ENCODE measurements around the gene PSD4. TPM values are rescaled to one million over a fixed set of nuclear protein-coding genes. Genes with fewer than 3 reads are reported as not detected.

PSD4 gene
- total RNA-seq, 1 donor: 4.7 TPM

DNA sequence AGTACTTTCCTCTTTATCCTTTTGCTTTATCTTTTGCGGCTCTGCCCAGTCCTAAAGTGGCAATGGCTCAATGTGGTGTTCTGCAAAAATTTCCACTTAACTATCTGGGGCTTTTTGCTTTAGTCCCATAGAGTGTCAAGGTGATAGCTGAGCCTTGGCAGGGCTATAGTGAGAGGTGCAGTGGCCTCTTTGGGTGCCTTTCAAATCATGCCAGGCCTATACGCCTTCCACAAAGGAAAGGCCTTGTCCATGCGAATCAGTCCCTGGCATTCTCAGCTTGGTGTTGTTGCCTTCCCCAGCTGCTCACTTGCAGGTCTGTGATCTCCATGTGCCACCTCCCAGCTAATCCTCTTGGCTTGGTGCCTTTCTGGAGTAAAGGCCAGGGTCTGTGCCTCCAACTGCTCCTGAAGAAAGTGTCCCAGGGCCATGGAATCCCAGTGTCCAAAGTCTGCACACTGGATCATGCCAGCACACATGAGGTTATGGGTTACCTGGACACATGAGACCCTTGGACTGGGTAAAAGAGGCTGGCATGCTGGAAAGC lies 78.3 kb downstream of the PSD4 start:
- H3K4me3 ChIP-seq (ENCODE audit: low read depth, low read length): no peak overlapping the region
- TF ChIP-seq, protein P1, sequence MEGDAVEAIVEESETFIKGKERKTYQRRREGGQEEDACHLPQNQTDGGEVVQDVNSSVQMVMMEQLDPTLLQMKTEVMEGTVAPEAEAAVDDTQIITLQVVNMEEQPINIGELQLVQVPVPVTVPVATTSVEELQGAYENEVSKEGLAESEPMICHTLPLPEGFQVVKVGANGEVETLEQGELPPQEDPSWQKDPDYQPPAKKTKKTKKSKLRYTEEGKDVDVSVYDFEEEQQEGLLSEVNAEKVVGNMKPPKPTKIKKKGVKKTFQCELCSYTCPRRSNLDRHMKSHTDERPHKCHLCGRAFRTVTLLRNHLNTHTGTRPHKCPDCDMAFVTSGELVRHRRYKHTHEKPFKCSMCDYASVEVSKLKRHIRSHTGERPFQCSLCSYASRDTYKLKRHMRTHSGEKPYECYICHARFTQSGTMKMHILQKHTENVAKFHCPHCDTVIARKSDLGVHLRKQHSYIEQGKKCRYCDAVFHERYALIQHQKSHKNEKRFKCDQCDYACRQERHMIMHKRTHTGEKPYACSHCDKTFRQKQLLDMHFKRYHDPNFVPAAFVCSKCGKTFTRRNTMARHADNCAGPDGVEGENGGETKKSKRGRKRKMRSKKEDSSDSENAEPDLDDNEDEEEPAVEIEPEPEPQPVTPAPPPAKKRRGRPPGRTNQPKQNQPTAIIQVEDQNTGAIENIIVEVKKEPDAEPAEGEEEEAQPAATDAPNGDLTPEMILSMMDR (IDR thresholded peaks at IDR 0.05; ENCODE audit: insufficient read depth, low read depth, low read length): no peak
- no peak for DNase-seq (ENCODE audit: low read depth)

DNA sequence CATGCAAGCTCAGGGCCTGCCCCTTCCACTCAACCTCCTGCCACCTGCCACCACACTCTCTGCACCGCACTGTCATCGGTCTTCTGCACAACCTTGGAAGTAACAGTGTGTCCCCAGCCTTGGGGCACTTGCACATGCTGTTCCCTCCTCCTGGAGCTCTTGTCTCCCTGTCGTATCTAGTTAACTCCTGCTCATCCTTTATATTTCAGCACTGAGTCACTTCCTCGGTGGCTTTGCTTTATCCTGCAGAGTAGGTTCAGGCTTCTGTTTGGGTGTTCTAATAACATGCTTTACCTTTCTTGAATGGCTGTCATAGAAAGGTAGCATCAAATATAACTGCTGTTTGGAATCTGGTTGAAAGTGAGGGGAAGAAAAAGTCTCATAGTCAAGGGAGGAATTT lies 79.7 kb downstream of the PSD4 start:
- TF ChIP-seq, protein P1 (IDR thresholded peaks at IDR 0.05; ENCODE audit: insufficient read depth, low read depth, low read length): no peak
- no peak for DNase-seq (ENCODE audit: low read depth)

DNA sequence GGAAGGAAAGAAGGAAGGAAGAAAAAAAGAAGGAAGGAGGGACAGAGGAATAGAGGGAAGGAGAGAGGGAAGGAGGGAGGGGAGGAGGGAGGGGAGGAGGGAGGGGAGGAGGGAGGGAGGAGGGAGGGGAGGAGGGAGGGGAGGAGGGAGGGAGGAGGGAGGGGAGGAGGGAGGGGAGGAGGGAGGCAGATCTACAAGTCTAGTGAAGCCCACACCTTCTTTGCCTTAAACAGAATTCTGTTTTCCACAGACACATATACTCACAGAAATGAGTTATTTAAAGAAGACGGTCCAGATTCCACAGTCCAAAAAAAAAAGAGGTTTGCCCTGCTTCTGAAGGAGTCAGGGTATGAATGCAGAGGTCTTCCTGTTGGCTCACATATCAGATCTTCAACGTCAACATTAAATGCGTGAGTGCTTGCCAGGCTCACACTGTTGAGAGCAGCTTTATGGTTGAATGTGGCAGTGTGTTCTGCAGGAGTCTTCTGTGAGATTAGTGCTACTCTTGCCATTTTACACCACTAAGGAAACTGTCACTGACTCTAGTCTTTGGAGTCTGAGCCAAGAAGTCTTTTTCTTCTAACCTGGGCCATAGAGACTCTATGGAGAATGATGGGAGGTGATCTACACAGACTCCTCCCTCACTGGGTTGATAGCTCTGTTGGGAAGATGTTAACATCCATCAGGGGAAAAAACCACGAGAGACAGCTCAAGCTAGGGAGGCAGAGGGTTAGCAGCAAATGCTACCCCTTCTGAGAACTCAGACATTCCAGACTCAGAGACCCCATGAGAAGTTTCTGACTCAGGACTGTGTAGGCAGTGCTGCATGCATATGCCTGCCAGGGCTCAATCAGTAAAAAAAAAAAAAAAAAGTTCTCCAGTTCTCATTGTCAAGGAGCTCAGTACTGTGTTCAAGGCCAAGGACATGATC lies 81.6 kb downstream of the PSD4 start:
- no peak overlapping the region for H3K4me3 ChIP-seq (ENCODE audit: low read depth, low read length)
- TF ChIP-seq, protein P1 (IDR thresholded peaks at IDR 0.05; ENCODE audit: insufficient read depth, low read depth, low read length): no peak
- DNase-seq (ENCODE audit: low read depth): no peak

More for the DNA sequence above, 79.7 kb downstream of the PSD4 start:
- no peak overlapping the region for H3K4me3 ChIP-seq (ENCODE audit: low read depth, low read length)

DNA sequence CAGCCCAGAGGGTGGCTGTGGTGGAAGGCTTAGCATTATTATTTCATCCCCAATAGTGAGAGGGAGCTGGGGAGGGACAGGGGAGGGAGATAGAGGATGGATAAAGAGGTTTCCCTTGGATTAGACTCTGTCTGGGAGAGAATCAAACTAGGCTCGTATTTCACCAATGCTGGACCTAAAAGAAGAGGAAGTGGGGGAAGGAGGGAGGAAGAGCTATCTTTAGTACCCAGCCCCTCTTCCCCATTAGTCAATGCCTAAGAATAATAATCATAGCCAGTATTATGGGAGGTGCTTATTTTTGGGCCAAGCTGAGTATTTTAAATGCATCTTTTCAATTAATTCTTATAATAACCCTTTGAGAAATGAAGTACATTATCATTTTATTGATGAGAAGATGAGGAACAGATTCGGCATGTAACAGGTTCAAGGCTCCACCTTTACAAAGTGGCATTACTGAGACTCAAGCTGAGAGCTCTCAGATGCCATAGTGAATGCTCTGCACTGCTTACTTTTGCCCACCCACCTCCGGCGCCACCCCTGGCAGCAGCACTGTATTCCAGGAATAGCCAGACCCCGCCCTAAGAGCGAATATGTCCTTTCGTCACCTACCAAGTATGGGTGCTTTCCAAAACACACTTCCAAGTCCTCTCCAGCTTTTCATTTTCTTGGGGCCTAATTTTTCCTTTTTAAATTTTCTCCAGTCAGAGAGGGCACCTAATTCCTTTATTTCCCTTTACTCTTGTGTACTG lies 83.9 kb downstream of the PSD4 start:
- H3K4me3 ChIP-seq (ENCODE audit: low read depth, low read length): no peak overlapping the region
- TF ChIP-seq, protein P1 (IDR thresholded peaks at IDR 0.05; ENCODE audit: insufficient read depth, low read depth, low read length): no peak
- DNase-seq (ENCODE audit: low read depth): no peak

DNA sequence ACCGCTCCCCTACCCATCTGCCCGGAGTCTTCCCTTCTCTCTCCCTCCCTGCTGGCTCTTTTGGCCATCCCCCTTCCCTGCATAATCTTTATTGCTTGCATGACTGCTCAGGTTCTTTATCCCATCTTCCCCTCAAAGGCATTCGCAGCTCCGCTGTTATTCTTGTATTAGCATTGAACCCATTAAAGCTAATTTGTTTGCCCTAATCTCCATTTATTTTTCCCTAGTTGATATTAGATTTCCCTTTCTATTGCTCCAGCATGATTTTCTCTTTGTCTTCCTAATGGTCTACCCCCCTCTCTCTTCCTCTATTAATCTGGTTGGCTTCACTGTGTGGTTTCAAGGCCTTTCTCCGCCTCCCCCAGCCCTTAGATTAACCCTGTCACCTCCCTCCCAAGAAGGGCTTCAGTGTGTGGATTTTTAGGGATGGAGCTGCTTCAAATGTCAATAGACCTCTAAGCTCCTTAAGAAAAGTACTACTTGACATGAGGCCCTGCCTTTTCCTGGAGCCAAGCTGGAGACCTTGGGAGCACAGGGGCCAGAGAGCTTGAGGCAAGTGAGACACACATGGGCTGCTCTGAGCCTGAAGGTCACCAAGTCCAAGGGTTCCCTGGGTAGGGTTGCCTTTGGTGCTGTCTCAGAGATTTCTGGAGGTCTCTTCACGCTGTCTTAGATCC lies 84.8 kb downstream of the PSD4 start:
- DNase-seq (ENCODE audit: low read depth): no peak
- TF ChIP-seq, protein P1 (IDR thresholded peaks at IDR 0.05; ENCODE audit: insufficient read depth, low read depth, low read length): no peak
- no peak overlapping the region for H3K4me3 ChIP-seq (ENCODE audit: low read depth, low read length)

Other genes starting within 250 kb of the PSD4 start
- not detected in 2 replicates for gene IL36G, start 196.0 kb upstream of the PSD4 start, total RNA-seq
- gene IL36A, start 168.5 kb upstream of the PSD4 start, total RNA-seq: not detected in 2 replicates
- gene IL36B, start 121.1 kb upstream of the PSD4 start, total RNA-seq: not detected in 2 replicates
- not detected in 2 replicates for gene IL36RN, start 114.8 kb upstream of the PSD4 start, total RNA-seq
- gene IL1F10, start 106.0 kb upstream of the PSD4 start, total RNA-seq: not detected in 2 replicates
- gene IL1RN, start 46.4 kb upstream of the PSD4 start, total RNA-seq: not detected in 2 replicates
- gene PAX8, start 105.0 kb downstream of the PSD4 start, total RNA-seq: 1.3 and 1.9 TPM in 2 replicates